Measurements from ENCODE around the gene TRIP6.
"Not testable (repeated sequence)": the region's sequence is repeated elsewhere in the genome, so short reads cannot be mapped to it uniquely, and the experiment has no call there.

- TF ChIP-seq CTCF (IDR thresholded peaks at IDR 0.05; ENCODE audit: control extremely low read depth in 1 of 3, insufficient read depth in 1 of 3, low read depth in 1 of 3, low read length in 3 of 3); RAD21 (IDR thresholded peaks at IDR 0.05 in 1 of 2, conservative IDR thresholded peaks at IDR 0.05 in 1 of 2; ENCODE audit: low read depth in 2 of 2, low read length in 2 of 2); SRF (IDR thresholded peaks at IDR 0.05; ENCODE audit: low read depth, low read length); GABPA (IDR thresholded peaks at IDR 0.05; ENCODE audit: borderline replicate concordance, insufficient read depth, low read length); POLR2AphosphoS5 (IDR thresholded peaks at IDR 0.05; ENCODE audit: low read depth, low read length); EGR1 (IDR thresholded peaks at IDR 0.05; ENCODE audit: borderline replicate concordance, low read depth, low read length); POLR2A (IDR thresholded peaks at IDR 0.05; ENCODE audit: control extremely low read depth in 1 of 2, low read depth in 2 of 2, low read length in 2 of 2); HDAC2 (IDR thresholded peaks at IDR 0.05; ENCODE audit: borderline replicate concordance in 1 of 2, low read depth in 2 of 2, low read length in 2 of 2); EZH2 (IDR thresholded peaks at IDR 0.05; ENCODE audit: low read depth, low read length, severe bottlenecking); CREB1 (IDR thresholded peaks at IDR 0.05); TAF1 (IDR thresholded peaks at IDR 0.05; ENCODE audit: low read depth, low read length); CHD1 (IDR thresholded peaks at IDR 0.05; ENCODE audit: low read depth, low read length); ATF2 (IDR thresholded peaks at IDR 0.05; ENCODE audit: low read length): not testable (repeated sequence)
Measured at GRCh38 chr7:100910443-100910842, 43.3 kb downstream of the TRIP6 start.
